Gastroesophageal sphincter (tissue), 3 donors: ENCODE data around the gene ANKS1B.

ENCODE experiments used
- EP300 ChIP-seq: sonication (generic); formaldehyde crosslinking; IDR thresholded peaks from one replicate; pipeline ENCODE4 v1.6.1; 2017; ENCODE audit warnings: antibody characterized with exemption, mild to moderate bottlenecking
- POLR2AphosphoS5 ChIP-seq: sonication (generic); formaldehyde crosslinking; IDR thresholded peaks from one replicate; pipeline ENCODE4 v1.6.1; 2017; ENCODE audit warnings: antibody characterized with exemption
- TF ChIP-seq, protein P1 (sequence below), 4 experiments: fragments of 200-600 bp in 2 of 4; fragments of 450-650 bp in 2 of 4; sonication (generic) in 1 of 4; IDR thresholded peaks; one replicate each; pipeline ENCODE4 v1.5.1; 2017 to 2019; ENCODE audit warnings: antibody characterized with exemption in 4 of 4, mild to moderate bottlenecking in 2 of 4, moderate library complexity in 2 of 4

DNA sequence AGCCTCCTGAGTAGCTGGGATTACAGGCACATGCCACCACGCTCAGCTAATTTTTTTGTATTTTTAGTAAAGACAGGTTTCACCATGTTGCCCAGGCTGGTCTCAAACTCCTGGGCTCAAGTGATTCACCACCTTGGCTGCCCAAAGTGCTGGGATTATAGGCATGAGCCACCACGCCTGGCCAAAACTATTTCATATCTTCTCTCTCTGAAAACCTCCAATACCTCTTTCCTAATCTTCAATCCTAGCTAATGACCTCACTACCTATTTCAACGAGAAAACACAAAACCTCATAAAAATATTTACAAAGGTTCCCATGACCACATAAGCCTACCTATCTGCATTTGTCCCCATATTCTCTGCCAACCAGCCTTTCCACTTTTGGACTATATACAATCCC lies 32.3 kb upstream of the ANKS1B start:
- TF ChIP-seq, protein P1, sequence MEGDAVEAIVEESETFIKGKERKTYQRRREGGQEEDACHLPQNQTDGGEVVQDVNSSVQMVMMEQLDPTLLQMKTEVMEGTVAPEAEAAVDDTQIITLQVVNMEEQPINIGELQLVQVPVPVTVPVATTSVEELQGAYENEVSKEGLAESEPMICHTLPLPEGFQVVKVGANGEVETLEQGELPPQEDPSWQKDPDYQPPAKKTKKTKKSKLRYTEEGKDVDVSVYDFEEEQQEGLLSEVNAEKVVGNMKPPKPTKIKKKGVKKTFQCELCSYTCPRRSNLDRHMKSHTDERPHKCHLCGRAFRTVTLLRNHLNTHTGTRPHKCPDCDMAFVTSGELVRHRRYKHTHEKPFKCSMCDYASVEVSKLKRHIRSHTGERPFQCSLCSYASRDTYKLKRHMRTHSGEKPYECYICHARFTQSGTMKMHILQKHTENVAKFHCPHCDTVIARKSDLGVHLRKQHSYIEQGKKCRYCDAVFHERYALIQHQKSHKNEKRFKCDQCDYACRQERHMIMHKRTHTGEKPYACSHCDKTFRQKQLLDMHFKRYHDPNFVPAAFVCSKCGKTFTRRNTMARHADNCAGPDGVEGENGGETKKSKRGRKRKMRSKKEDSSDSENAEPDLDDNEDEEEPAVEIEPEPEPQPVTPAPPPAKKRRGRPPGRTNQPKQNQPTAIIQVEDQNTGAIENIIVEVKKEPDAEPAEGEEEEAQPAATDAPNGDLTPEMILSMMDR (IDR thresholded peaks at IDR 0.05), result no peak
- TF ChIP-seq POLR2AphosphoS5 (no peak), EP300 (no peak)
